SIG-M5 (cell line): ENCODE data around the gene SORD.

ENCODE experiments used
- DNase-seq: peaks from one replicate; lab custom pipeline; 2025; lab: John Stamatoyannopoulos, UW

The SORD gene

DNA sequence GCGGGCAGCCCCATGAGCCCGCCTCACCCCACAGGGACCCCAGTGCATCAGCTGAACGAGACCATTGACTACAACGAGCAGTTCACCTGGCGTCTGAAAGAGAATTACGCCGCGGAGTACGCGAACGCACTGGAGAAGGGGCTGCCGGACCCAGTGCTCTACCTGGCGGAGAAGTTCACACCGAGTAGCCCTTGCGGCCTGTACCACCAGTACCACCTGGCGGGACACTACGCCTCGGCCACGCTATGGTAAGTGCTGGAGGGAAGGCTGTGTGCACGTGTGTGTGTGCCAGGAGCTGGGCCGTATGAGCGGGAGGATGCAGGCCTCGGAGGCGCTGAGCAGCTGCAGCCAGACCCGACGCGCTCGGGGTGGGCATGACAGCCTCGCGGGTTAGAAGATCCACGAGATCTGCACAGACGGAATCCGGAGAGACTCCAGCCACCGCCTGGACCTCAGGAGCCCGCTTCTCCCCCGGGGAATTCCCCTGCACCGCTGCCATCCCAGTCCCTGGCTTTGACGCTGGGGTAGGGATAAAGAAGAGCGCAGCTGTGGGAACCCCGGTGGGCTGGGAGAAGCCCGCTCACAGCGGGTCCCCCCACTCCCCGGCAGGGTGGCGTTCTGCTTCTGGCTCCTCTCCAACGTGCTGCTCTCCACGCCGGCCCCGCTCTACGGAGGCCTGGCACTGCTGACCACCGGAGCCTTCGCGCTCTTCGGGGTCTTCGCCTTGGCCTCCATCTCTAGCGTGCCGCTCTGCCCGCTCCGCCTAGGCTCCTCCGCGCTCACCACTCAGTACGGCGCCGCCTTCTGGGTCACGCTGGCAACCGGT, 93.7 kb downstream of the SORD start:
- DNase-seq, result no peak

DNA sequence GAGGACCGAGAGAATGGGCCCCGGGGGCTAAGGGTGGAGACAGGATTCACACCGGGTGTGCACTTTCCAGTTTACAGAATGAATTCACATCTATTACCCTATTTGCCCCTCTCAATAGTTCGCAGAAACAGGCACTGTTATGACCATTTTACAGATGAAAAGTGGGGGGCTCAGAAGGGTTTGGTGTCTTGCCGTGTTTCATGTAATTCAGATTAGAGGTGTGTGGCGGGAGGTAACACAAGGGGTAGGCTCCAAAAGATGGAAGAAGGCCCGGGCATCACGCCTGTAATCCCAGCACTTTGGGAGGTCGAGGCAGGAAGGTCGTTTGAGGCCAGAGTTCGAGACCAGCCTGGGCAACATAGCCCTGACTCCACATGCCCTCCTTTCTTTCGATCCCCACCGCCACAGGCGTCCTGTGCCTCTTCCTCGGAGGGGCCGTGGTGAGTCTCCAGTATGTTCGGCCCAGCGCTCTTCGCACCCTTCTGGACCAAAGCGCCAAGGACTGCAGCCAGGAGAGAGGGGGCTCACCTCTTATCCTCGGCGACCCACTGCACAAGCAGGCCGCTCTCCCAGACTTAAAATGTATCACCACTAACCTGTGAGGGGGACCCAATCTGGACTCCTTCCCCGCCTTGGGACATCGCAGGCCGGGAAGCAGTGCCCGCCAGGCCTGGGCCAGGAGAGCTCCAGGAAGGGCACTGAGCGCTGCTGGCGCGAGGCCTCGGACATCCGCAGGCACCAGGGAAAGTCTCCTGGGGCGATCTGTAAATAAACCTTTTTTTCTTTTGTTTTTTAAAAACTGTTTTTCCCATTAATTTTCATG, 94.5 kb downstream of the SORD start:
- no peak for DNase-seq

DNA sequence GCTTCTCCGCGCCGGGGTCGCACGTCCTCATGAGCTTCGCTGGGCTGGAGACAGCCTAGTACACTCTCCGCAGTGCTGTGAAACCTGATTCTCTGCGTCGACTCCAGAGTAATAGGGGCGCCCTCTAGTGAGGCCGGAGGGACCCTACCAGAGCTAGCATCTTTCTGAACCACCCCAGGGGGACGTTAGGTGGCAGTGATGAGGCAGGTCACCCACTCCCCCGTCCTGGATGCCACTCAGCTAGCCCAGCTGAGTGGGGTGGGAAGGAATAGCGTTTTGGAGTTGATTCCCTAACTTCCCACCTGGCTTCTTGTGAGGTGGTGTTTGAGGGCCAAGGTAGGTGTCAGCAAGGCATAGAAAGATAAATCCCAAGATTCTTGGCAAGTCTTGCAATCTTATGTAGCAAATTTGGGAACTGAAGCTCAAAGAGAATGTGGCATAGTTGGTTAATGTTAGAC, 95.2 kb downstream of the SORD start:
- DNase-seq, result peak; percentile 11

DNA sequence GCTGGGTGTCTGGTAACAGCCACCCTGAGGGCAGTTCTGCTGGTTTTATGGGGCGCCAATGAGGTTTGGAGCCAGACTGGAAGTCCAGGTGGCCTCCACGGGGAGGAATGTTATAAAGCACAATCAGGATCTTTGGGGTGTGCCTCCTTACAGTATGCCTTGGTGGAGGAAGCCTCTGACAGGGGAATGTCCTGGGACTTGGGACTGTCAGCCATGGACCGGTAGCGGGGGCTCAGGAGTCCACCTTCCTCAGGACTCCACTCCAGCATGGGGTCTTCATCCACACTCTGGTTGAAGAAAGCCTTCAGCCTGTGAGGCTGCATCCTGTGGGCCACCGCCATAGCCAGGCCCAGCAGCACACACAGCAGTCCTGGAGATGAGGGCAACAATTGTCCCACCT, 96.0 kb downstream of the SORD start:
- no peak for DNase-seq

DNA sequence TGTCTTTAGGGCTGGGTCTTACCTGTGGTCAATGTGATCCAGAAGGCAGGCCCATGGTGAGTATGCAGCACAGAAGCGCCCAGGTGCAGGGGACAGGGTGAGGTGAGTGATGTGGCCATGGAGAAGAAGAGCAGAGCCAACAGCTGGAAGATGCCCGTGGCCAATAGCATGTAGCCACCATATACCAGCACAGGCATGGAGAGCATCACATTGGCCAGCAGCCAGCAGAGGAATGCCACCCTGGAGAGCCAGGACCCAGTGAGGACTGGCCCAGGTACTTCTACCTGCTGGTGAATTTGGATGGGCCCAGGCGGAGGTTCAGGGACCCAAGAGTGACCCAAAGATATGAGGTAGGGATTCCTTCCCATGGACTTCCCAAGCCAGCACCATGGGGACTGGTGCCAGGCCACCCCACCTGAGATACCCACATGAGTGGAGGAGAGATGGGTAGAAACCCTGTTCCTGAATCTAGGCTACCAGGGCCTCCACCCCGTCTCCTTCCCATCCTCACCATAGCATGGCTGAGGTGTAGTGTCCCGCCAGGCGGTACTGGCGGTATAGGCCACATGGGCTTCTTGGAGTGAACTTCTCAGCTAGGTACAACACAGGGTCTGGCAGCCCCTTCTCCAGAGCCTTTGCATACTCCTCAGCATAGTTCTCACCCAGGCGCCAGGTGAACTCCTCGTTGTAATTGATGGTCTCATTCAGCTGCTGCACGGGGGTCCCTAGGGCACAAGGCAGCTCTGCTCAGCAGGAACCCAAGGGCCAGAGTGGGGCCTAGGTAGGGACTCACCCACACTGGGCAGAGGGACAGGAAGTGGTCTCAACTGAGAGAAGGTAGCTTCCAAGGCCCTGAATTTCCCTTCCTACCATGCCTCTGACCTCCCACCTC, 97.3 kb downstream of the SORD start:
- no peak for DNase-seq

DNA sequence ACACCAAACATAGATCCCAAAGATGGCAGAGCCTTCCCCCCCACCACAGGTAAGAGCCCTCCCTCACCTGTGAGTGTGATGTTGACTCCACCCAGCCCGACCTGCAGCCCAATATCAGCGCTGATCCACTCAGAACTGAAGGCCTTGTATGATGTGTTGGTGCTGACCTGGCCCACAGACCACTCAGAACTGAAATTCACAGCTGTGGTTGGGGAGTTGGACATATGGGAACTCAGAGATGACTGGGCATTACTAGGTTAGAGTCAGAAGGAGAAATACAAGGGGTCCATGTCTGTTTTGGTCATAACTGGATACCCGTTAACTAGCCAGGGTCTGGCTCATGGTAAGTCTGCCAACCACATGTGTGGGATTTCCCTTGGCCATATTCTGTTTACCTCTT, 98.0 kb downstream of the SORD start:
- DNase-seq, result no peak

DNA sequence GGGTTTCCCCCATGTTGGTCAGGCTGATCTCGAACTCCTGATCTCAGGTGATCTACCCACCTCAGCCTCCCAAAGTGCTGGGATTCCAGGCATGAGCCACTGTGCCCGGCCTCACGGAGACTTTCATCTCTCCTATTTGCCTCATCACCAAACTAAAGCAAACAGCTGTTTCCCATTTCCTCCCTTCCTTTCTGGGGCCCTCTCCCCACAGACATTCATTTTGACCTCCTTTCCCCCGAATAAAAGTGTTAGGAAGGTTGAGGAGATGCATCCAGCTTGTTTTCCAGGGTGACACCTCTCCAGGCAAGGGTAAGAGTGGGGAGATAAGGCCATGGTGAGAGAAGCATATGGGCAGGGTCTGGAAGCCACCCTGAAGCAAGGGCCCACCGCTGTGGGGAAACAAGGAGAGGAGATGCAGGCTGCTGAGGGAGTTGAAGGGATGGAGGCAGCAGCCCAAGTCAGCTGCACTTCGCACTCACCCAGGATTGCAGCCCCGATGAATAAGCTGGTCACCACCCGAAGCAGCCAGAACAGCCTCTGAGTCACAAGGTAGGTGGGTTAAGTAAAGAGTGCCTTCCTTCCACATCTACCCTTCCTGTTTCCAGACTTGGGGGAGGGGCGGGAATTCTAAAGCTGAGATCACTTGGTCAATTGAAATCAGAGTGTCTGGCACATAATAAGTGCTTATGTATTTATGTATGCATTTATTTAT, 98.9 kb downstream of the SORD start:
- DNase-seq, result no peak

DNA sequence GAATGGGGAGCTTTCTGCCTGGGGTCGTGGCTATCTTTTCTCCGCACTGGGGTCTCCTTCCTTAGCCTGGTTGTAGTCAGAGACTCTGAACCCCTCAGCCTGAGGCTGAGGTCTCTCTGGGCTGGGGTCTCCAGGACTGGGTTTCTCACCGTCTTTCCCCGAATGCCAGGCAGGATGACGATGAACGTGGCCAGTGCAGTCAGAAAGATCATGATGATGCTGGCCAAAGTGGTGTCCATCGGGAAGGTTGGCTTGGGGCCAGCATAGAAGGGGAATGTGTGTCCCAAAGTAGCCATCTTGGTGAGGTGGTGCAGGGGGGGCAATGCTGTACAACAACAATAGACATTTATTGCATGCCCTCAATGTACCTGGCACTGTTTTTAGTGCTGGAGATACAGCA, 99.7 kb downstream of the SORD start:
- no peak for DNase-seq

DNA sequence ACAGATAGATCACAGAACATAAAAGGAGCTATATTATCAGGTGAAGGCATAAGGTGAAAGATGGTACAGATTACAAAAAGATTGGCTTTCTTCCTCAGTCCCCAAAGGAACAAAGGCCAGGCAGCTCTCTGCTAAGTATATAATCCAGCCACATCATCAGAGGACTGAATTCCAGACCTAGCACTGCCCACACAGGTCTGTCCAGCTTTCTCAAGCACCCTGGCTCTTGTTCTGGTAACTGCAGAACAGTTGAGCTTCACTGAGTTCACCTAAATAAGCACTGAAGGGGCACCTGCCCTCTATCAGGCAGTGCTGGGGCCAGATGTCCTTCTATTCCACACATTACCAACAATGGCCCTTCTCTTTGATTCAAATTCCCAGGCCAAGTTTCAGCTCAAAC, 100.4 kb downstream of the SORD start:
- DNase-seq, result no peak

DNA sequence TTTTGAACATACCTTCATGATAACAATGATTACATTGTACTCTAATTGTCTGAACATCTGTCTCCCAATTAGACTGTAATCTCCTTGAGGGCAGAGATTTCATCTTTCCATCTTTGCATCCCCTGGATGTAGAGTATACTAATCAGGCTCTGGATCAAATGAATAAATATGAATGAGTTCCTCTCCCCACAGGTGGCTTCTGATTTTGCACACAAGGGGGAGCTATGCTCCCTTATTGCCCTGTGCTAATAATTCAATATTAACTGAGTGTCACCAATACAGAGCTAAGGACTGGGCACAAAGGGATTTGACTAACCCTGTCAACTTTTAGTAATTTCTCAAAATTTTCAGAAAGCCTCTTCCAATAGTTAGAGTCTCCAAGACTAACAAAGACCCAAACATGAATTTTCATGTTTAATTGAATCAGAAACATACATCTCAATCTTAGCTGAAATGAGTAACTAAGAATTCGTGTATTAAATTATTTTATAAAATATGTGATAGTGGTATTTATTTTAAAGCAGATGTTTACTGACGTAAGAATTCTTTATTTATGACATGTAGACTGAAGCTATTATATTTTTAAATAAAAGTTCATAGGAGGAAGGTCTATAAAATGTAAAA, 103.7 kb downstream of the SORD start:
- no peak for DNase-seq
